Hepatocyte (in vitro differentiated cells): Measurements from ENCODE around the gene DSTN.

Experiments used
- CTCF ChIP-seq: fragments of 200-600 bp; sonication (generic); IDR thresholded peaks from 2 replicates; pipeline ENCODE4 v1.5.1; 2016; ENCODE audit warnings: antibody characterized with exemption, mild to moderate bottlenecking; ENCODE audit not compliant: poor library complexity
- EZH2 ChIP-seq: fragments of 200-600 bp; sonication (generic); IDR thresholded peaks from 2 replicates; pipeline ENCODE4 v1.6.1; 2016; ENCODE audit warnings: antibody characterized with exemption, mild to moderate bottlenecking, borderline replicate concordance

GRCh38 chr20:17615645-17616479, 46.0 kb downstream of the DSTN start:
- TF ChIP-seq CTCF (no peak), EZH2 (no peak)
